Measurements from ENCODE around the gene RMND1.

GRCh38 chr6:151482290-151482689 is 30.4 kb upstream of the RMND1 start:
- TF ChIP-seq, protein P1, sequence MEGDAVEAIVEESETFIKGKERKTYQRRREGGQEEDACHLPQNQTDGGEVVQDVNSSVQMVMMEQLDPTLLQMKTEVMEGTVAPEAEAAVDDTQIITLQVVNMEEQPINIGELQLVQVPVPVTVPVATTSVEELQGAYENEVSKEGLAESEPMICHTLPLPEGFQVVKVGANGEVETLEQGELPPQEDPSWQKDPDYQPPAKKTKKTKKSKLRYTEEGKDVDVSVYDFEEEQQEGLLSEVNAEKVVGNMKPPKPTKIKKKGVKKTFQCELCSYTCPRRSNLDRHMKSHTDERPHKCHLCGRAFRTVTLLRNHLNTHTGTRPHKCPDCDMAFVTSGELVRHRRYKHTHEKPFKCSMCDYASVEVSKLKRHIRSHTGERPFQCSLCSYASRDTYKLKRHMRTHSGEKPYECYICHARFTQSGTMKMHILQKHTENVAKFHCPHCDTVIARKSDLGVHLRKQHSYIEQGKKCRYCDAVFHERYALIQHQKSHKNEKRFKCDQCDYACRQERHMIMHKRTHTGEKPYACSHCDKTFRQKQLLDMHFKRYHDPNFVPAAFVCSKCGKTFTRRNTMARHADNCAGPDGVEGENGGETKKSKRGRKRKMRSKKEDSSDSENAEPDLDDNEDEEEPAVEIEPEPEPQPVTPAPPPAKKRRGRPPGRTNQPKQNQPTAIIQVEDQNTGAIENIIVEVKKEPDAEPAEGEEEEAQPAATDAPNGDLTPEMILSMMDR (IDR thresholded peaks at IDR 0.05; ENCODE audit: low read depth, low read length, poor library complexity, severe bottlenecking), result no peak
- no peak for TF ChIP-seq EZH2phosphoT487 (IDR thresholded peaks at IDR 0.05; ENCODE audit: borderline replicate concordance, low read length)

Data from DOHH2 (cell line).